ENCODE measurements around the gene MCTP2.
A peak's percentile ranks its signal among the peaks of the same experiment; 100 is the strongest.

The MCTP2 gene, protein sequence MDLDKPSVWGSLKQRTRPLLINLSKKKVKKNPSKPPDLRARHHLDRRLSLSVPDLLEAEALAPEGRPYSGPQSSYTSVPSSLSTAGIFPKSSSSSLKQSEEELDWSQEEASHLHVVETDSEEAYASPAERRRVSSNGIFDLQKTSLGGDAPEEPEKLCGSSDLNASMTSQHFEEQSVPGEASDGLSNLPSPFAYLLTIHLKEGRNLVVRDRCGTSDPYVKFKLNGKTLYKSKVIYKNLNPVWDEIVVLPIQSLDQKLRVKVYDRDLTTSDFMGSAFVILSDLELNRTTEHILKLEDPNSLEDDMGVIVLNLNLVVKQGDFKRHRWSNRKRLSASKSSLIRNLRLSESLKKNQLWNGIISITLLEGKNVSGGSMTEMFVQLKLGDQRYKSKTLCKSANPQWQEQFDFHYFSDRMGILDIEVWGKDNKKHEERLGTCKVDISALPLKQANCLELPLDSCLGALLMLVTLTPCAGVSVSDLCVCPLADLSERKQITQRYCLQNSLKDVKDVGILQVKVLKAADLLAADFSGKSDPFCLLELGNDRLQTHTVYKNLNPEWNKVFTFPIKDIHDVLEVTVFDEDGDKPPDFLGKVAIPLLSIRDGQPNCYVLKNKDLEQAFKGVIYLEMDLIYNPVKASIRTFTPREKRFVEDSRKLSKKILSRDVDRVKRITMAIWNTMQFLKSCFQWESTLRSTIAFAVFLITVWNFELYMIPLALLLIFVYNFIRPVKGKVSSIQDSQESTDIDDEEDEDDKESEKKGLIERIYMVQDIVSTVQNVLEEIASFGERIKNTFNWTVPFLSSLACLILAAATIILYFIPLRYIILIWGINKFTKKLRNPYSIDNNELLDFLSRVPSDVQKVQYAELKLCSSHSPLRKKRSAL

GRCh38 chr15:94230883-94231722 is at the start of gene MCTP2:
Gene MCTP2, plus strand, starts transcription at chr15:94231561. Its CDS starts 66,705 bp downstream, at chr15:94298266.
- Histone ChIP-seq H3K4me1 (no peaks in the 10 kb centered on the region), H3K9me3 (no peaks in the 10 kb centered on the region), H3K36me3 (replicated peaks) (no peaks in the 10 kb centered on the region), H3K27me3 (ENCODE audit: low read depth) (peaks cover 27% of the 10 kb centered on the region), H3K4me3 (peak within 1 kb of the TSS; percentile 7)
- in situ Hi-C loops (cut with MboI; ENCODE audit: low sequenced_read_pairs) = no loop called here
- DNase-seq (ENCODE audit: low spot score in 2 of 2) = peak in 1 of 2 experiments; percentile 29

DNA sequence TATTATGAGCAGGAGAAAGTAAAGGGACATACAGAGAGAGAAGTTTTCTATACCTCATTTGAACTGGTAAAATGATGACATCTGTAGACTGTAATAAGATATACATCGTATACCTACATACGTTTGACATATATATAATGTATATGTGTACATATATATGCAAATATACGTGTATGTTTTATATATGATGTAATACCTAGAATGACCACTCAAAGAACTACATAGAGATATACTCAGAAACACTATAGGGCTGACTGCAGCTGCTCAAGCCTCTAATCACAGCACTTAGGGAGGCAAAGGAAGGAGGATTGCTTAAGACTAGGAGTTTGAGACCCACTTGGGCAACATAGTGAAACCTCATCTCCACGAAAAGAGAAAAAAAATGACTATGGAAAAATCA is 48.5 kb upstream of the MCTP2 start:
- Histone ChIP-seq H3K4me3 (no peak overlapping the region), H3K9me3 (no peaks in the 10 kb centered on the region), H3K36me3 (replicated peaks) (no peaks in the 10 kb centered on the region), H3K27me3 (ENCODE audit: low read depth) (no peaks in the 10 kb centered on the region), H3K4me1 (no peaks in the 10 kb centered on the region)
- in situ Hi-C loops (cut with MboI; ENCODE audit: low sequenced_read_pairs) = no loop called here
- DNase-seq (ENCODE audit: low spot score in 2 of 2) = no peak

GRCh38 chr15:94185547-94186236 is 45.7 kb upstream of the MCTP2 start:
- Histone ChIP-seq H3K4me1 (no peaks in the 10 kb centered on the region), H3K36me3 (replicated peaks) (no peaks in the 10 kb centered on the region), H3K27me3 (ENCODE audit: low read depth) (no peaks in the 10 kb centered on the region), H3K4me3 (no peak overlapping the region), H3K9me3 (no peaks in the 10 kb centered on the region)
- DNase-seq (ENCODE audit: low spot score in 2 of 2) = no peak
- in situ Hi-C loops (cut with MboI; ENCODE audit: low sequenced_read_pairs) = no loop called here

DNA sequence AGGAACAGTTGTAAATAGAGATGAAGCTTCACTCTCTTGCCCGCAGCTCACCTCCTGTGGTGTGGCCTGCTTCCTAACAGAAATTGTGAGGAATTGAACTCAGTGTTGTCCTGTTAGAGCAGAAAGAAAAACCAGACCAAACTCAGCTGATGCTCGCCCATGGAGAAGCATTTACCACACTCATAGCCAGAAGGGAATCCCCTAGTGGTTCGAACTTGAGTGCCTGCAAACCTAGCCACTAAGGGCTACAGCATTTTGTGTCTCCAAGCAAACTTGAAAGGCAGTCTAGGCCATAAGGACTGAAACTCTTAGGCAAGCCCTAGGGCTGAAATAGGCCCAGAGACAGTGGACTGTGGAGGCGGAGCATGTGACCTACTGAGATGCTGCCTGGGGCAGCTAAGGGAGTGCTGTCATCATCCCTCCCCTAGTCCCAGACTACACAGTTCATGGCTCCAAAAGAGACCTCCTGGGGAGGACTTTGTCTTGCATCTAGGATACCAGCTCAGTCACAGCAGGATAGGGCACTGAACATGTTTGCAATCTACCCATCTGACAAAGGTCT is 44.5 kb upstream of the MCTP2 start:
- no peaks in the 10 kb centered on the region for H3K4me1 ChIP-seq
- H3K36me3 ChIP-seq (replicated peaks) = no peaks in the 10 kb centered on the region
- DNase-seq (ENCODE audit: low spot score in 2 of 2) = no peak
- in situ Hi-C loops (cut with MboI; ENCODE audit: low sequenced_read_pairs) = no loop called here
- H3K4me3 ChIP-seq = no peak overlapping the region
- no peaks in the 10 kb centered on the region for H3K9me3 ChIP-seq
- H3K27me3 ChIP-seq (ENCODE audit: low read depth) = no peaks in the 10 kb centered on the region

- H3K4me1 ChIP-seq = no peaks in the 10 kb centered on the region
- H3K9me3 ChIP-seq = no peaks in the 10 kb centered on the region
- DNase-seq (ENCODE audit: low spot score in 2 of 2) = no peak
- no peak overlapping the region for H3K4me3 ChIP-seq
- no peaks in the 10 kb centered on the region for H3K36me3 ChIP-seq (replicated peaks)
- in situ Hi-C loops (cut with MboI; ENCODE audit: low sequenced_read_pairs) = no loop called here
- no peaks in the 10 kb centered on the region for H3K27me3 ChIP-seq (ENCODE audit: low read depth)
Observed at GRCh38 chr15:94193906-94194305, 37.5 kb upstream of the MCTP2 start.

- no peaks in the 10 kb centered on the region for H3K27me3 ChIP-seq (ENCODE audit: low read depth)
- H3K9me3 ChIP-seq = no peaks in the 10 kb centered on the region
- no peaks in the 10 kb centered on the region for H3K4me1 ChIP-seq
- in situ Hi-C loops (cut with MboI; ENCODE audit: low sequenced_read_pairs) = no loop called here
- DNase-seq (ENCODE audit: low spot score in 2 of 2) = no peak
- no peak overlapping the region for H3K4me3 ChIP-seq
- H3K36me3 ChIP-seq (replicated peaks) = no peaks in the 10 kb centered on the region
Observed at GRCh38 chr15:94196531-94196930, 34.8 kb upstream of the MCTP2 start.

- Histone ChIP-seq H3K27me3 (ENCODE audit: low read depth) (no peaks in the 10 kb centered on the region), H3K4me1 (no peaks in the 10 kb centered on the region), H3K9me3 (no peaks in the 10 kb centered on the region), H3K4me3 (no peak overlapping the region), H3K36me3 (replicated peaks) (no peaks in the 10 kb centered on the region)
- in situ Hi-C loops (cut with MboI; ENCODE audit: low sequenced_read_pairs) = no loop called here
- DNase-seq (ENCODE audit: low spot score in 2 of 2) = no peak
Observed at GRCh38 chr15:94198633-94199032, 32.7 kb upstream of the MCTP2 start.

- H3K36me3 ChIP-seq (replicated peaks) = no peaks in the 10 kb centered on the region
- H3K4me1 ChIP-seq = no peaks in the 10 kb centered on the region
- no peaks in the 10 kb centered on the region for H3K27me3 ChIP-seq (ENCODE audit: low read depth)
- in situ Hi-C loops (cut with MboI; ENCODE audit: low sequenced_read_pairs) = no loop called here
- no peak for DNase-seq (ENCODE audit: low spot score in 2 of 2)
- H3K9me3 ChIP-seq = no peaks in the 10 kb centered on the region
- no peak overlapping the region for H3K4me3 ChIP-seq
Observed at GRCh38 chr15:94199725-94200124, 31.6 kb upstream of the MCTP2 start.

DNA sequence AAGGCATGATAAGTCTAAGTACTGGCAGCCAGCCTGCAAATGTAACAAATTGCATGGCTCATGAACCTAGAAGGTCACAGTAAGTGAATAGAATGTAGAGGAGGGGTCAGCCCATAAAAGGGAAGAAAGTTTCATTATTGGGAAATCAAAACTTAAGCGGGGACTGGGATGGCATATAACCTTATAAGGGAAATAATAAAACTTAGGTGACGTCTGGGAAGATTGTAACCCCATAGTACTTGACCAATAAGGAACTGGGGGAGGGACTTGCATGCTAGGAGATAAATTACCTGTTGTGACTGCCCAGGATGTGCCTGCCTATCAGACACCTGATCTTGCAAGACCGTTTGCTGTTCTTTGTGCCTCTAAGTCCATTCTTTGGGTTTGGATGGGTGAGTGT is 28.1 kb upstream of the MCTP2 start:
- no peaks in the 10 kb centered on the region for H3K4me1 ChIP-seq
- no peak for DNase-seq (ENCODE audit: low spot score in 2 of 2)
- no peaks in the 10 kb centered on the region for H3K27me3 ChIP-seq (ENCODE audit: low read depth)
- no peaks in the 10 kb centered on the region for H3K36me3 ChIP-seq (replicated peaks)
- in situ Hi-C loops (cut with MboI; ENCODE audit: low sequenced_read_pairs) = no loop called here
- no peaks in the 10 kb centered on the region for H3K9me3 ChIP-seq
- H3K4me3 ChIP-seq = no peak overlapping the region

- Histone ChIP-seq H3K27me3 (ENCODE audit: low read depth) (no peaks in the 10 kb centered on the region), H3K9me3 (no peaks in the 10 kb centered on the region), H3K36me3 (replicated peaks) (no peaks in the 10 kb centered on the region), H3K4me1 (no peaks in the 10 kb centered on the region), H3K4me3 (no peak overlapping the region)
- in situ Hi-C loops (cut with MboI; ENCODE audit: low sequenced_read_pairs) = no loop called here
- DNase-seq (ENCODE audit: low spot score in 2 of 2) = no peak
Observed at GRCh38 chr15:94205366-94205765, 26.0 kb upstream of the MCTP2 start.

DNA sequence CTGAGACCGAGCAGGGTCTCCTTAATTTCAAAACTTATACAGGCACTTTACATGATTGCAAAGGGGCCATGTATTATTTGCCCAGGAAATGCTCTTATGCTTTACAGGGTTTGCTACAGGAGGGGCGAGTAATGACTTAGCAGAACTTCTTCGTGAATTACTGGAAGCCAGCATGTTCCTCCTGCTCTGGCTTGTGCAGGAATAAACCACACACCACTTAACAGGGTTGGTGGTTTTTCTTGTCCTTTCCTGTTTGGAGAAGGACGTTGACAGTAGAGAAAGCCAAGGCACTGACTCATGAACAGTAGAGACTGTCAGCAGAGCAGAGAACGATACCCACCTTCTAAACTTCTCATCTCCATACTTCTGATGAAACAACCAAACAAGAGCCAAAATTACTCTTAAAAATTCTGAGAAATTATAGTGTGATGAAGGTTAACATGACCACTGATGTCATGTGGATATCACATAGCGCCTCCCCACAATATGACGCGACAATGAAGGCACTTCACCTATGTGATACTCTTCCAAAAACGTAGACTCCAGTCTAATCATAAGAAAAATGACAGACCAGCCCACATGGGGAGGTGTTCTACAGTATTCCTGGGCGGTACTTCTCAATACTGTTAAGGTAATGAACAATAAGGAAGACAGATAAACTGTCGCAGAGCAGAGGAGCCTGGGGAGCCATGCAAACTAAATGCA is 24.7 kb upstream of the MCTP2 start:
- no peaks in the 10 kb centered on the region for H3K27me3 ChIP-seq (ENCODE audit: low read depth)
- DNase-seq (ENCODE audit: low spot score in 2 of 2) = no peak

DNA sequence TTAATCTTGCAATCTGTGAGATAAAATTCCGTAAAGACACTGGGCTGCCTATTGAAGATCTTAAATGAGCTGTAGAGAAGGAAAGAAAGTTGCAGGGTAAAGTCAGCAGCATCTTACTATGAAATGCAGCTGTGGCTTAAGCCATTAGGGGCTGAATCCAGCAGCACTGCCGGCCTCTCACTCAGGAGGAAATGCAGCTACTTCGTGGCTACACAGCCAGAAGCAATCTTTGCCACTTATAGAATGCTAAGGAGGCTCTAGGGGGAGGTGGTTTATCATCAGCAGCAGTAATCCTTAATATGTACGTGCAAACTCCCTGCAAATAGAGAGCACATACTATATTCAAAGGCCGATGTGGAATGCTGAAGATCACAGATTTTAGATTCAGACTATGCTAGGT is 19.1 kb upstream of the MCTP2 start:
- in situ Hi-C loops (cut with MboI; ENCODE audit: low sequenced_read_pairs) = no loop called here
- Histone ChIP-seq H3K36me3 (replicated peaks) (no peaks in the 10 kb centered on the region), H3K4me1 (no peaks in the 10 kb centered on the region), H3K4me3 (no peak overlapping the region), H3K27me3 (ENCODE audit: low read depth) (no peaks in the 10 kb centered on the region), H3K9me3 (no peaks in the 10 kb centered on the region)
- no peak for DNase-seq (ENCODE audit: low spot score in 2 of 2)

More for the DNA sequence above, 24.7 kb upstream of the MCTP2 start:
- Histone ChIP-seq H3K4me1 (no peaks in the 10 kb centered on the region), H3K9me3 (no peaks in the 10 kb centered on the region), H3K36me3 (replicated peaks) (no peaks in the 10 kb centered on the region), H3K4me3 (no peak overlapping the region)
- in situ Hi-C loops (cut with MboI; ENCODE audit: low sequenced_read_pairs) = no loop called here

Measured in HAP-1 (cell line).